Uterus (tissue), 4 donors: ENCODE measurements around the gene TMEM86A. TPM values are rescaled to one million over a fixed set of nuclear protein-coding genes. Genes with fewer than 3 reads are reported as not detected.

Experiments used
- DNase-seq, 2 donors: peaks; one replicate each; pipeline ENCODE4 v3.0.0-alpha.2; 2019 to 2020
- H3K27ac ChIP-seq, 2 donors: fragments of 200-600 bp; sonication (generic); 1 replicate in 1 of 2; 2 replicates in 1 of 2; pipeline ENCODE4 v1.5.1; 2016 to 2018
- H3K27me3 ChIP-seq, 2 donors: fragments of 200-600 bp; sonication (generic); one replicate each; pipeline ENCODE4 v1.5.1; 2018 to 2019; ENCODE audit warnings: control low read depth in 1 of 2
- H3K36me3 ChIP-seq, 2 donors: fragments of 200-600 bp; sonication (generic); one replicate each; pipeline ENCODE4 v1.5.1; 2019; ENCODE audit warnings: control low read depth in 1 of 2
- H3K4me1 ChIP-seq, 2 donors: fragments of 200-600 bp; sonication (generic); one replicate each; pipeline ENCODE4 v1.5.1; 2018 to 2019; ENCODE audit warnings: control low read depth in 1 of 2
- H3K4me3 ChIP-seq, 2 donors: fragments of 200-600 bp; sonication (generic); 1 replicate in 1 of 2; 2 replicates in 1 of 2; pipeline ENCODE4 v1.5.1; 2018 to 2019; ENCODE audit warnings: mild to moderate bottlenecking in 1 of 2
- H3K9me3 ChIP-seq, 2 donors: fragments of 200-600 bp; sonication (generic); one replicate each; pipeline ENCODE4 v1.5.1; 2019; ENCODE audit warnings: control low read depth in 1 of 2
- CTCF ChIP-seq, 4 experiments: fragments of 200-600 bp in 2 of 4; fragments of 450-650 bp in 2 of 4; sonication (generic) in 2 of 4; IDR thresholded peaks; one replicate each; pipeline ENCODE4 v1.5.1; 2016 to 2019; ENCODE audit warnings: antibody characterized with exemption in 4 of 4, mild to moderate bottlenecking in 2 of 4, moderate library complexity in 1 of 4
- POLR2A ChIP-seq, 2 donors: fragments of 450-650 bp; IDR thresholded peaks; one replicate each; pipeline ENCODE4 v1.6.1; 2016; ENCODE audit warnings: antibody characterized with exemption in 2 of 2, mild to moderate bottlenecking in 1 of 2, moderate library complexity in 1 of 2
- intact Hi-C: fragments of 100-400 bp; cut with DNase I; formaldehyde crosslinking; loops from one replicate; pipeline ENCODE4 v1.15.1; 2023; ENCODE audit warnings: low total_unique reads
- total RNA-seq, 4 donors: library from RNA; depleted of rRNA in 3 of 4; stranded (reverse); fragments of >200 nt in 3 of 4; gene quantifications; one replicate each; pipeline versions ENCODE4 v1.1.0 to v1.2.4, GENCODE V29; 2014 to 2023
- donor health status: DM: yes; HTN: yes; CAD: no.

The TMEM86A gene
- total RNA-seq, 4 donors from 2014 or later: 1.3 to 3.9 (median 3.3) TPM

GRCh38 chr11:18709414-18709813, 10.8 kb downstream of the TMEM86A start:
- H3K4me3 ChIP-seq: no peak overlapping the region
- H3K4me1 ChIP-seq: no peaks in the 10 kb centered on the region
- H3K27ac ChIP-seq: no peak overlapping the region
- DNase-seq: no peak
- TF ChIP-seq CTCF (IDR thresholded peaks at IDR 0.05): no peak
- no peak for TF ChIP-seq POLR2A (IDR thresholded peaks at IDR 0.05)
- intact Hi-C loops: loop anchor here (10.0 kb wide), 1 partner anchor 75 kb away; the partner anchor contains the start of gene SPTY2D1
- no peaks in the 10 kb centered on the region for H3K36me3 ChIP-seq
- no peaks in the 10 kb centered on the region for H3K9me3 ChIP-seq
- H3K27me3 ChIP-seq: no peaks in the 10 kb centered on the region

- DNase-seq: no peak
- Histone ChIP-seq H3K4me3 (no peak overlapping the region), H3K27me3 (no peaks in the 10 kb centered on the region), H3K27ac (no peak overlapping the region), H3K9me3 (no peaks in the 10 kb centered on the region), H3K4me1 (no peaks in the 10 kb centered on the region), H3K36me3 (no peaks in the 10 kb centered on the region)
- TF ChIP-seq CTCF (IDR thresholded peaks at IDR 0.05) (no peak), POLR2A (IDR thresholded peaks at IDR 0.05) (no peak)
- intact Hi-C loops: no loop called here
These were observed 12.0 kb downstream of the TMEM86A start for GRCh38 chr11:18710545-18710944.

- H3K27me3 ChIP-seq: no peaks in the 10 kb centered on the region
- no peak overlapping the region for H3K27ac ChIP-seq
- no peaks in the 10 kb centered on the region for H3K36me3 ChIP-seq
- H3K9me3 ChIP-seq: no peaks in the 10 kb centered on the region
- H3K4me3 ChIP-seq: no peak overlapping the region
- no peaks in the 10 kb centered on the region for H3K4me1 ChIP-seq
- no peak for DNase-seq
- intact Hi-C loops: no loop called here
- TF ChIP-seq CTCF (IDR thresholded peaks at IDR 0.05) (no peak), POLR2A (IDR thresholded peaks at IDR 0.05) (no peak)
These were observed 15.3 kb downstream of the TMEM86A start for GRCh38 chr11:18713646-18714442.

- no peak overlapping the region for H3K4me3 ChIP-seq
- H3K4me1 ChIP-seq: no peaks in the 10 kb centered on the region
- H3K9me3 ChIP-seq: no peaks in the 10 kb centered on the region
- no peak overlapping the region for H3K27ac ChIP-seq
- H3K27me3 ChIP-seq: no peaks in the 10 kb centered on the region
- H3K36me3 ChIP-seq: no peaks in the 10 kb centered on the region
- TF ChIP-seq POLR2A (IDR thresholded peaks at IDR 0.05): no peak
- intact Hi-C loops: no loop called here
- no peak for DNase-seq
These were observed 15.8 kb downstream of the TMEM86A start for GRCh38 chr11:18714443-18714780.

- Histone ChIP-seq H3K9me3 (no peaks in the 10 kb centered on the region), H3K36me3 (no peaks in the 10 kb centered on the region), H3K27me3 (no peaks in the 10 kb centered on the region), H3K27ac (no peak overlapping the region), H3K4me3 (no peak overlapping the region), H3K4me1 (peaks cover 0 to 5% of the 10 kb centered on the region in 2 donors)
- intact Hi-C loops: no loop called here
- DNase-seq: no peak
- TF ChIP-seq CTCF (IDR thresholded peaks at IDR 0.05) (no peak), POLR2A (IDR thresholded peaks at IDR 0.05) (no peak)
These were observed 16.9 kb downstream of the TMEM86A start for GRCh38 chr11:18715476-18715875.
